IPS DF 6.9 (cell line): ENCODE measurements around the gene TUBG1.

ENCODE experiments used
- DNase-seq: peaks from one replicate; pipeline ENCODE4 v3.0.0-alpha.2; 2013; ENCODE audit warnings: low read depth, low spot score
- H3K27ac ChIP-seq: one replicate; pipeline ENCODE4 v1.5.1; 2013; ENCODE audit warnings: low read length, control low read depth
- H3K27me3 ChIP-seq: 2 replicates; pipeline ENCODE4 v1.6.1; 2013; ENCODE audit warnings: mild to moderate bottlenecking, low read length; ENCODE audit not compliant: control insufficient read depth, insufficient read depth
- H3K36me3 ChIP-seq: 2 replicates; pipeline ENCODE4 v1.6.1; 2013; ENCODE audit warnings: low read length; ENCODE audit not compliant: control insufficient read depth, insufficient read depth
- H3K4me1 ChIP-seq: 2 replicates; pipeline ENCODE4 v1.6.1; 2013; ENCODE audit warnings: low read length; ENCODE audit not compliant: control insufficient read depth, insufficient read depth
- H3K4me3 ChIP-seq: 2 replicates; pipeline ENCODE4 v1.5.1; 2013; ENCODE audit warnings: mild to moderate bottlenecking, low read length
- H3K9me3 ChIP-seq: 2 replicates; pipeline ENCODE4 v1.6.1; 2013; ENCODE audit warnings: low read length, inconsistent platforms; ENCODE audit not compliant: control insufficient read depth, insufficient read depth
- WGBS: extraction: QIAGEN DNeasy Blood & Tissue Kit; methylation state at CpG from one replicate; pipeline ENCODE4 v1.1.7; 2013; ENCODE audit warnings: mixed read lengths, missing lambda C conversion rate; ENCODE audit not compliant: insufficient read length, insufficient coverage; 5-methylcytosine and 5-hydroxymethylcytosine counted together

The TUBG1 gene

GRCh38 chr17:42566215-42566882 is 43.1 kb upstream of the TUBG1 start:
- Histone ChIP-seq H3K36me3 (peaks cover 29% of the 10 kb centered on the region), H3K27ac (no peak overlapping the region), H3K4me3 (peak overlapping the region; percentile 20; the same call in 1 of the 2 replicates), H3K9me3 (no peaks in the 10 kb centered on the region), H3K27me3 (no peaks in the 10 kb centered on the region), H3K4me1 (peaks cover 3% of the 10 kb centered on the region; the same call in 1 of the 2 replicates)
- DNase-seq = no peak
- WGBS = no CpG with 5 or more reads among the region's 28 CpGs

GRCh38 chr17:42566883-42567573 is 42.5 kb upstream of the TUBG1 start, which contains the start of gene MLX:
Gene MLX (plus strand): TSS chr17:42567100. CDS start chr17:42567125, 25 bp downstream.
- no peaks in the 10 kb centered on the region for H3K27me3 ChIP-seq
- peaks cover 3% of the 10 kb centered on the region; the same call in 1 of the 2 replicates for H3K4me1 ChIP-seq
- H3K4me3 ChIP-seq = peak within 1 kb of the TSS; percentile 76
- H3K9me3 ChIP-seq = no peaks in the 10 kb centered on the region
- no peak within 1 kb of the TSS for H3K27ac ChIP-seq
- WGBS = no CpG with 5 or more reads among the region's 72 CpGs
- peaks cover 36% of the 10 kb centered on the region for H3K36me3 ChIP-seq
- no peak for DNase-seq

GRCh38 chr17:42568341-42569111 is 41.0 kb upstream of the TUBG1 start:
- Histone ChIP-seq H3K9me3 (no peaks in the 10 kb centered on the region), H3K36me3 (peaks cover 45% of the 10 kb centered on the region), H3K27ac (no peak overlapping the region), H3K4me3 (no peak overlapping the region), H3K27me3 (no peaks in the 10 kb centered on the region), H3K4me1 (no peaks in the 10 kb centered on the region)
- no peak for DNase-seq
- WGBS = no CpG with 5 or more reads among the region's 14 CpGs

GRCh38 chr17:42571435-42572225 is 37.9 kb upstream of the TUBG1 start:
- DNase-seq = no peak
- Histone ChIP-seq H3K27ac (no peak overlapping the region), H3K4me1 (no peaks in the 10 kb centered on the region), H3K36me3 (peaks cover 40% of the 10 kb centered on the region), H3K4me3 (no peak overlapping the region), H3K9me3 (no peaks in the 10 kb centered on the region), H3K27me3 (no peaks in the 10 kb centered on the region)
- WGBS = no CpG with 5 or more reads among the region's 12 CpGs

GRCh38 chr17:42573095-42573494 is 36.4 kb upstream of the TUBG1 start:
- Histone ChIP-seq H3K27ac (no peak overlapping the region), H3K9me3 (no peaks in the 10 kb centered on the region), H3K27me3 (no peaks in the 10 kb centered on the region), H3K4me3 (no peak overlapping the region), H3K4me1 (no peaks in the 10 kb centered on the region), H3K36me3 (peaks cover 40% of the 10 kb centered on the region)
- no CpG with 5 or more reads among the region's 4 CpGs for WGBS
- DNase-seq = no peak

- H3K4me1 ChIP-seq = no peaks in the 10 kb centered on the region
- H3K36me3 ChIP-seq = peaks cover 31% of the 10 kb centered on the region
These were observed 35.0 kb upstream of the TUBG1 start for GRCh38 chr17:42574463-42574862.

GRCh38 chr17:42577140-42577531 is 32.3 kb upstream of the TUBG1 start:
- Histone ChIP-seq H3K36me3 (peaks cover 19% of the 10 kb centered on the region), H3K4me3 (peak overlapping the region; percentile 93), H3K27me3 (no peaks in the 10 kb centered on the region), H3K27ac (no peak overlapping the region), H3K4me1 (no peaks in the 10 kb centered on the region), H3K9me3 (no peaks in the 10 kb centered on the region)
- DNase-seq = no peak
- no CpG with 5 or more reads among the region's 18 CpGs for WGBS

More at GRCh38 chr17:42574463-42574862, 35.0 kb upstream of the TUBG1 start:
- no peaks in the 10 kb centered on the region for H3K9me3 ChIP-seq
- H3K27me3 ChIP-seq = no peaks in the 10 kb centered on the region
- H3K4me3 ChIP-seq = no peak overlapping the region
- H3K27ac ChIP-seq = no peak overlapping the region
- DNase-seq = no peak
- WGBS = no CpG with 5 or more reads among the region's 3 CpGs

- Histone ChIP-seq H3K4me3 (peak within 1 kb of the TSS; percentile 93), H3K9me3 (no peaks in the 10 kb centered on the region), H3K36me3 (peaks cover 23% of the 10 kb centered on the region), H3K27ac (no peak within 1 kb of the TSS), H3K27me3 (no peaks in the 10 kb centered on the region), H3K4me1 (no peaks in the 10 kb centered on the region)
- peak; percentile 86 for DNase-seq
- whole genome bisulfite sequencing = no CpG with 5 or more reads among the region's 52 CpGs
These were observed 31.8 kb upstream of the TUBG1 start, which contains the start of gene PSMC3IP for GRCh38 chr17:42577532-42578281. Gene PSMC3IP (minus strand): TSS chr17:42577729. CDS start chr17:42577686, 43 bp downstream.

GRCh38 chr17:42578282-42578869 is 31.1 kb upstream of the TUBG1 start:
- WGBS = no CpG with 5 or more reads among the region's 20 CpGs
- H3K4me3 ChIP-seq = peak overlapping the region; percentile 93; the same call in 1 of the 2 replicates
- no peak overlapping the region for H3K27ac ChIP-seq
- peaks cover 19% of the 10 kb centered on the region for H3K36me3 ChIP-seq
- DNase-seq = peak; percentile 71
- H3K27me3 ChIP-seq = no peaks in the 10 kb centered on the region
- no peaks in the 10 kb centered on the region for H3K9me3 ChIP-seq
- H3K4me1 ChIP-seq = no peaks in the 10 kb centered on the region
